ENCODE measurements around the gene PTPRJ. TPM values are rescaled to one million over a fixed set of nuclear protein-coding genes. Genes with fewer than 3 reads are reported as not detected.
"Not testable (repeated sequence)": the region's sequence is repeated elsewhere in the genome, so short reads cannot be mapped to it uniquely, and the experiment has no call there.

The PTPRJ gene
- total RNA-seq, 1 experiment from 2014 or later, result 11.0 TPM

GRCh38 chr11:47948137-47948536, 32.2 kb upstream of the PTPRJ start:
- ChIA-PET CTCF (no interaction called here), POLR2A (no interaction called here)
- TF ChIP-seq CTCF (IDR thresholded peaks at IDR 0.05; ENCODE audit: insufficient read depth in 1 of 2, low read depth in 1 of 2, low read length in 1 of 2, severe bottlenecking in 1 of 2, unreplicated experiment in 1 of 2), result no peak
- no peaks in the 10 kb centered on the region for H3K36me3 Mint-ChIP-seq (ENCODE audit: insufficient read depth, unreplicated experiment)
- intact Hi-C loops (cut with micrococcal nuclease; ENCODE audit: unreplicated experiment), result no loop called here
- no peak overlapping the region for H3K4me3 Mint-ChIP-seq (ENCODE audit: unreplicated experiment)
- no peaks in the 10 kb centered on the region for H3K27me3 Mint-ChIP-seq (ENCODE audit: insufficient read depth, unreplicated experiment)
- H3K4me1 Mint-ChIP-seq (ENCODE audit: low read depth, unreplicated experiment), result no peaks in the 10 kb centered on the region
- H3K27me3 ChIP-seq (replicated peaks; ENCODE audit: control insufficient read depth, insufficient read depth, low read length), result no peaks in the 10 kb centered on the region
- no peaks in the 10 kb centered on the region for H3K9me3 ChIP-seq
- 0 out of 2 replicates have a peak, but pooled peaks cover 7% of the 10 kb centered on the region for H3K4me1 ChIP-seq
- H3K27ac Mint-ChIP-seq (ENCODE audit: unreplicated experiment), result no peak overlapping the region
- BruUV-seq (replicated peaks), result no TSS peak
- no peaks in the 10 kb centered on the region for H3K36me3 ChIP-seq (ENCODE audit: control insufficient read depth, insufficient read depth, low read length)
- H3K4me3 ChIP-seq (ENCODE audit: low read depth, low read length), result no peak overlapping the region
- DNase-seq, result no peak
- H3K9me3 Mint-ChIP-seq (ENCODE audit: unreplicated experiment), result no peaks in the 10 kb centered on the region

GRCh38 chr11:47949001-47949675, 31.2 kb upstream of the PTPRJ start:
- H3K9me3 Mint-ChIP-seq (ENCODE audit: unreplicated experiment); DNase-seq; H3K27ac Mint-ChIP-seq (ENCODE audit: unreplicated experiment); H3K27me3 Mint-ChIP-seq (ENCODE audit: insufficient read depth, unreplicated experiment); H3K4me1 ChIP-seq; CTCF ChIA-PET; POLR2A ChIA-PET; H3K36me3 Mint-ChIP-seq (ENCODE audit: insufficient read depth, unreplicated experiment); BruUV-seq (replicated peaks); H3K36me3 ChIP-seq (ENCODE audit: control insufficient read depth, insufficient read depth, low read length); intact Hi-C loops (cut with micrococcal nuclease; ENCODE audit: unreplicated experiment); H3K27me3 ChIP-seq (replicated peaks; ENCODE audit: control insufficient read depth, insufficient read depth, low read length); H3K4me1 Mint-ChIP-seq (ENCODE audit: low read depth, unreplicated experiment); H3K9me3 ChIP-seq; H3K4me3 Mint-ChIP-seq (ENCODE audit: unreplicated experiment); H3K4me3 ChIP-seq (ENCODE audit: low read depth, low read length): not testable (repeated sequence)

- intact Hi-C loops (cut with micrococcal nuclease; ENCODE audit: unreplicated experiment), result no loop called here
- no TSS peak for BruUV-seq (replicated peaks)
- H3K36me3 ChIP-seq (ENCODE audit: control insufficient read depth, insufficient read depth, low read length), result no peaks in the 10 kb centered on the region
- no peaks in the 10 kb centered on the region for H3K27me3 ChIP-seq (replicated peaks; ENCODE audit: control insufficient read depth, insufficient read depth, low read length)
- no peak for TF ChIP-seq CTCF (IDR thresholded peaks at IDR 0.05; ENCODE audit: insufficient read depth in 1 of 2, low read depth in 1 of 2, low read length in 1 of 2, severe bottlenecking in 1 of 2, unreplicated experiment in 1 of 2)
- no peaks in the 10 kb centered on the region for H3K9me3 ChIP-seq
- CTCF ChIA-PET, result no interaction called here
- no peaks in the 10 kb centered on the region for H3K27me3 Mint-ChIP-seq (ENCODE audit: insufficient read depth, unreplicated experiment)
- 0 out of 2 replicates have a peak, but pooled peaks cover 7% of the 10 kb centered on the region for H3K4me1 ChIP-seq
- no peaks in the 10 kb centered on the region for H3K4me1 Mint-ChIP-seq (ENCODE audit: low read depth, unreplicated experiment)
- DNase-seq, result no peak
- no peak overlapping the region for H3K27ac Mint-ChIP-seq (ENCODE audit: unreplicated experiment)
- no peak overlapping the region for H3K4me3 ChIP-seq (ENCODE audit: low read depth, low read length)
- H3K36me3 Mint-ChIP-seq (ENCODE audit: insufficient read depth, unreplicated experiment), result no peaks in the 10 kb centered on the region
- no peaks in the 10 kb centered on the region for H3K9me3 Mint-ChIP-seq (ENCODE audit: unreplicated experiment)
- POLR2A ChIA-PET, result no interaction called here
- no peak overlapping the region for H3K4me3 Mint-ChIP-seq (ENCODE audit: unreplicated experiment)
Measured at GRCh38 chr11:47950396-47950795, 30.0 kb upstream of the PTPRJ start.

- H3K9me3 Mint-ChIP-seq (ENCODE audit: unreplicated experiment); POLR2A ChIA-PET; H3K9me3 ChIP-seq; BruUV-seq (replicated peaks); CTCF ChIA-PET; H3K27ac Mint-ChIP-seq (ENCODE audit: unreplicated experiment); H3K27me3 Mint-ChIP-seq (ENCODE audit: insufficient read depth, unreplicated experiment); H3K4me1 Mint-ChIP-seq (ENCODE audit: low read depth, unreplicated experiment); H3K27me3 ChIP-seq (replicated peaks; ENCODE audit: control insufficient read depth, insufficient read depth, low read length); intact Hi-C loops (cut with micrococcal nuclease; ENCODE audit: unreplicated experiment); H3K36me3 Mint-ChIP-seq (ENCODE audit: insufficient read depth, unreplicated experiment); H3K4me3 Mint-ChIP-seq (ENCODE audit: unreplicated experiment); H3K36me3 ChIP-seq (ENCODE audit: control insufficient read depth, insufficient read depth, low read length); H3K4me3 ChIP-seq (ENCODE audit: low read depth, low read length); DNase-seq; H3K4me1 ChIP-seq: not testable (repeated sequence)
Measured at GRCh38 chr11:47951504-47951903, 28.9 kb upstream of the PTPRJ start.

Data from Caco-2 (cell line).